HG02759 (cell line): Measurements from ENCODE around the gene STK17B.
"Not testable (repeated sequence)": the region's sequence is repeated elsewhere in the genome, so short reads cannot be mapped to it uniquely, and the experiment has no call there.

Experiments used
- ATAC-seq: cut with Tn5 transposase; IDR thresholded peaks from one replicate; pipeline ENCODE4 v1.9.1; 2021; ENCODE audit warnings: mild to moderate bottlenecking, moderate library complexity; ENCODE audit not compliant: unreplicated experiment

The STK17B gene

GRCh38 chr2:196113061-196113974 is 58.1 kb downstream of the STK17B start:
- ATAC-seq, result no peak

- no peak for ATAC-seq
Observed at GRCh38 chr2:196112418-196113034, 58.9 kb downstream of the STK17B start.

- ATAC-seq, result no peak
Observed at GRCh38 chr2:196108604-196109003, 62.8 kb downstream of the STK17B start.

GRCh38 chr2:196105951-196106350 is 65.4 kb downstream of the STK17B start:
- no peak for ATAC-seq

GRCh38 chr2:196104066-196104465 is 67.3 kb downstream of the STK17B start:
- ATAC-seq, result no peak

DNA sequence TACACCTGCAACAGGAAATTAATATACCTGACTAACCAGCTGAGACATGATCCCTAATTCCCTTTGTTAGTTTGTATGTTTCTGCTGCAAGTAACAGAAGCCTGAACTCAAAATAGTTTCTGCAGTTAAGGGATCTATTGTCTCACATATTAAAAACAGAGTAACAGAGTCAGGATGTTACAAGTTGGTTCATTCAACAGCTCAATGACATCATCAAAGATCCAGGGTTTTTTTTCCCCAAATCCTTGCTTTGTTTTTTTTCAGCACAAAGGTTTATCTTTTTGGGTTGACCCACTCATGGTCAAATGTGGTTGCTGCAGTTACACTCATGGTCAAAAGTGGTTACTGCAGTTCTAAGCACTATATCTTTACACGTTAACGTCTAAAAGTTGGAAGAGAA is 67.8 kb downstream of the STK17B start:
- ATAC-seq, result no peak

DNA sequence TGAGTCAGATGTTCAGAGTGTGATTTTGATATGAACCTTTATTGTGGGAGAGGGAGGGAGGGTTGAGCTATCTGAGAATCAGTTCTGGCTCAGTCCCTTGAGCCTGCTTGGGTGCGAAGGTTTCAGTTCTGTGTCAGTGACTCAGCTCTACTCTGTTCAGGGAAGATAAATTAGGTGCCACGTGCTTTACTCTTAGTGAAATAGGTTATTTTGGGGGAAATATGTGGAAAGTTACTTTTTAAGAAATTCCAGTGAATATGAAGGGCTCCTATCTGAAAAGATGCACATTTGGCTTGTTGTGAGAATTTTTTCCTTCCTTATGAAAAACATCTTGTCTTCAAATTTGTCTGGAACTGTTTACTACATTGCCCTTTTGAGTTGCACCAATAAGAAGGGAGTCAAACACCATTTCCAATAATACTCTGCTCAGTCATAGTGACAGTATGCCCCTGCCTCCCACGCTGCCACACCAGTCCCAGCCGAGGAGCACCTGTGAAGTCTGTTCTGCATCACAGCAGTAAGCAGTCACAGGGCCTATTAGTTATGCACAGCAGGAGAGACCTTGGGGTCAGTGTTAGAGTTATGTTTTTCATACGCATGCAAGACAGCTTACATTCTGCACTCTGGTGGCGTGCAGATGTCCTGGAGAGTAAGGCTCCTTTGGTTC is 69.9 kb downstream of the STK17B start:
- peak; percentile 97 for ATAC-seq

- ATAC-seq, result no peak
Observed at GRCh38 chr2:196099916-196100315, 71.5 kb downstream of the STK17B start.

GRCh38 chr2:196097864-196098660 is 73.3 kb downstream of the STK17B start:
- ATAC-seq, result no peak

GRCh38 chr2:196096982-196097745 is 74.2 kb downstream of the STK17B start:
- no peak for ATAC-seq

DNA sequence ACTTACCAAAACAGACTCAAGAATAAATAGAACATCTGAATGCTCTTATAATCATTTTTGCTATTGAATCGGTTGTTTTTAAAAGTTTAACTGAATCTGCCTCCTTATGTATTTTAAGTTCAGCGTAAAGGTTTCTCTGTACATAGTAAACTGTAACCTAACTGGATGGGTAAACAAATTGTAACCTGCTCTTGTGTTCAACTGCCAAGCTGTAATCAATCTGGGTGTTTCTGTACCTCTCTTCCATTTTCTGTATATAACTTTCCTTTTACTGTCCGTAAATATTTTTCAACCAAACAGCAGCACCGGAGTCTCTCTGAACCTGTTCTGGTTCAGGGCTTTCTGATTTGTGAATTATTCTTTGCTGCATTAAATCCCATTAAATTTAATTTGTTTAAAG is 75.1 kb downstream of the STK17B start:
- ATAC-seq, result no peak

DNA sequence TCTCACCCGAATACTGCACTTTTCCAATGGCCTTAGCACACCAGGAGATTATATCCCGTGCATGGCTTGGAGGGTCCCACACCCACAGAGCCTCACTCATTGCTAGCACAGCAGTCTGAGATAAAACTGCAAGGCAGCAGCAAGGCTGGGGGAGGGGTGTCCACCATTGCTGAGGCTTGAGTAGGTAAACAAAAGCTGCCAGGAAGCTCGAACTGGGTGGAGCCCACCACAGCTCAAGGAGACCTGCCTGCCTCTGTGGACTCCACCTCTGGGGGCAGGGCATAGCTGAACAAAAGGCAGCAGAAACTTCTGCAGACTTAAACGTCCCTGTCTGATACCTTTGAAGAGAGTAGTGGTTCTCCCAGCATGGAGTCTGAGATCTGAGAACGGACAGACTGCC is 81.9 kb downstream of the STK17B start:
- ATAC-seq, result not testable (repeated sequence)

DNA sequence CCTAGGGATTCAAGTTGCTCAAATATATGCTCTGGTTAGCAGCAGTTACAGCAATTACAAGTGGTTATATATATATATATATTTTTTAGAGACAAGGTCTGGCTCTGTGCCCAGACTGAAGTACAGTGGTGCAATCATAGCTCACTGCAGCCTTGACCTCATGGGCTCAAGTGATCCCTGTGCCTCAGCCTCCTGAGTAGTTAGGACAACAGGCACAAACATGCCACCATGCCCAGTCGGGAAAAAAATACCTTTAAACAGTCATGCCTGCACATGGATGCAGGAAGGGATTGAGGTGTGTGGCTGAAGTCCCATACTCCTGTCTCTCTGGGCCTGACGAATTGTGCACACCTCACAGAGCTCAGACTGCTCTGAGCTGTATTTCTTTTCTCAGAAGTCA is 83.2 kb downstream of the STK17B start:
- no peak for ATAC-seq

- ATAC-seq, result peak; percentile 50
Observed at GRCh38 chr2:196086517-196087368, 84.6 kb downstream of the STK17B start.

GRCh38 chr2:196083601-196084000 is 87.8 kb downstream of the STK17B start:
- no peak for ATAC-seq
